ENCODE data around the gene UBE2Z.

Gene UBE2Z

GRCh38 chr17:48961516-48962233 lies 53.5 kb downstream of the UBE2Z start:
- DNase-seq, result no peak

DNA sequence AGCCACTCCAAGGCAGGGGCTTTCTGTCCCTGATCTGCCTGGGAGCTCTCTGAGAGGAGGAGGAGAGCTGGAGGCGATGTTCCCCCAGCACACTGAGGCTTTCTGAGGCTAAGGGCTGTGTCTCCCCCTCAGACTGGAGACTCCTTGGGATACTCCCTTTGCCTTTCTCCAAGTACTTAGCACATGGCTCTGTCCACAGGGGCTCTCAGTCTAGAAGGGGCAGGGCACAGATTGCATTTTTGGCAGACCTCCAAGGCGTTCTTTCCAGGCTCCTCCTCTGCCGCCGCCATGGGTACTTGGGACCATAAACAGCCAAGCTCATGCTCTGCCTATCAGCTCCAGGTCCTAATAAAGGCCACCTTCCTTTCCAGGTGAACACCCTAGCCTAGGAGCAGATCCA lies 62.0 kb downstream of the UBE2Z start:
- no peak for DNase-seq

DNA sequence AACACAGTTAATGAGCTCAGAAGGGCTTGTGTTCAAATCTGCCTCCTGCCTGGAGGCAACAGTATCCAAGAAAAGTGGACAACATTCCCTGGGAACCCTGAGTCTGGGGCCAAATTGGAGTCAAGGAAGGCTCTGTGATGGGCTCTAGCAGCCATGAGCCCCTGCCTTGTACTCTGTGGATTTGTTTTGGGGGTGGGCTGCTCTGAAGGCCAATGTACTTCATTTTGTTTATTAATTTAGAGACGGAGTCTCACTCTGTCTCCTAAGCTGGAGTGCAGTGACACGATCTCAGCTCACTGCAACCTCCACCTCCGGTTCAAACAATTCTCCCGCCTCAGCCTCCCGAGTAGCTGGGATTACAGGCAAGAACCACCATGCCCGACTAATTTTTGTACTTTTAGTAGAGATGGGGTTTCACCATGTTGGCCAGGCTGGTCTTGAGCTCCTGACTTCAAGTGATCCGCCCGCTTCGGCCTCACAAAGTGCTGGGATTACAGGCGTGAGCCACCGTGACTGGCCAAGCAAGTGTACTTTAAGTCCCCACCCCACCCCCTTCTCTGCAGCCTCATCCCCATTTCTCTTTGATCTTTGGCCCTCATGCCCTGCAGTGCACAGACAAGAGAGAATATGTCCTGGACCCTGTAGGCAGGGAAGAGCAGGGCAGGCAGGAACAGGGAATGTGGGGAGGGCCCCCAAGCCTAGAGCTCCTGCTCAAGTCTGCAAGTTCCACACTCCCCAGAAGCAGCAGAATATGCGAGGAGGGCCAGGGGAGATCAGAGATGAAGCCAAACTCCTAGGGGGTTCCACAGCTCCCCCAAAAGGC lies 62.9 kb downstream of the UBE2Z start:
- DNase-seq, result no peak

DNA sequence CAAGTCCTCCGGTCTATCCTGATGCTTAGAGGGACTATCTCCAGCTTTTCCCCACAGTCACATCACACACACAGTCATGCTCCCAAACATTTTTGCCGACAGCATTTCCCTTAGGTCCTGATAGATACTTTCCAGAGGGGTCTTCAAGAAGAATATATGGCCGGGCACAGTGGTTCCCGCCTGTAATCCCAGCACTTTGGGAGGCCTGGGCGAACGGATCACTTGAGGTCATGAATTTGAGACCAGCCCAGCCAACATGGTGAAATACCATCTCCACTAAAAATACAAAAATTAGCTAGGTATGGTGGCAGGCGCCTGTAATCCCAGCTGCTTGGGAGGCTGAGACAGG lies 64.5 kb downstream of the UBE2Z start:
- DNase-seq, result no peak

- DNase-seq, result no peak
These were observed 65.6 kb downstream of the UBE2Z start for GRCh38 chr17:48973806-48974205.

Data from hematopoietic multipotent progenitor cell treated with erythropoietin and hydrocortisone succinate and interleukin-3 and kit ligand, for 4 days (in vitro differentiated cells).